Fibroblast of skin of abdomen (primary cell): ENCODE results near the gene EEFSEC.

Experiments
- DNase-seq: peaks from one replicate; pipeline ENCODE4 v3.0.0-alpha.2; 2013

The EEFSEC gene

GRCh38 chr3:128290484-128290883 is 137.2 kb downstream of the EEFSEC start:
- no peak for DNase-seq

- DNase-seq = no peak
Measured at GRCh38 chr3:128293930-128294329, 140.6 kb downstream of the EEFSEC start.

GRCh38 chr3:128294999-128295468 is 141.8 kb downstream of the EEFSEC start:
- DNase-seq = no peak

GRCh38 chr3:128296469-128297251 is 143.4 kb downstream of the EEFSEC start:
- no peak for DNase-seq

GRCh38 chr3:128297401-128298138 is 144.3 kb downstream of the EEFSEC start:
- peak; percentile 10 for DNase-seq

- DNase-seq = no peak
Measured at GRCh38 chr3:128301186-128302023, 148.1 kb downstream of the EEFSEC start.

- DNase-seq = no peak
Measured at GRCh38 chr3:128306481-128306880, 153.2 kb downstream of the EEFSEC start.

GRCh38 chr3:128307029-128307633 is 153.8 kb downstream of the EEFSEC start:
- DNase-seq = no peak

GRCh38 chr3:128307781-128308469 is 154.6 kb downstream of the EEFSEC start:
- DNase-seq = no peak

GRCh38 chr3:128309026-128309425 is 155.7 kb downstream of the EEFSEC start:
- no peak for DNase-seq

GRCh38 chr3:128310286-128311058 is 157.2 kb downstream of the EEFSEC start:
- DNase-seq = no peak

GRCh38 chr3:128311441-128311844 is 158.2 kb downstream of the EEFSEC start:
- DNase-seq = no peak

GRCh38 chr3:128312271-128312670 is 159.0 kb downstream of the EEFSEC start:
- no peak for DNase-seq

- no peak for DNase-seq
Measured at GRCh38 chr3:128313071-128313725, 159.9 kb downstream of the EEFSEC start.

- DNase-seq = no peak
Measured at GRCh38 chr3:128313935-128314334, 160.7 kb downstream of the EEFSEC start.

- DNase-seq = no peak
Measured at GRCh38 chr3:128315313-128315712, 162.0 kb downstream of the EEFSEC start.

- DNase-seq = peak; percentile 38
Measured at GRCh38 chr3:128316481-128316891, 163.2 kb downstream of the EEFSEC start.

GRCh38 chr3:128317101-128317697 is 163.9 kb downstream of the EEFSEC start:
- peak; percentile 17 for DNase-seq

- no peak for DNase-seq
Measured at GRCh38 chr3:128317698-128318231, 164.5 kb downstream of the EEFSEC start.
